K562 (cell line): ENCODE measurements around the gene ZNF581. TPM values are rescaled to one million over a fixed set of nuclear protein-coding genes. Genes with fewer than 3 reads are reported as not detected.

Experiments
- BCL6 ChIP-seq: fragments of 250-450 bp; sonication (Bioruptor Pico); IDR thresholded peaks from 2 replicates; pipeline ENCODE4 v1.4.0; 2020
- POLR2AphosphoS2 ChIP-seq: IDR thresholded peaks from 2 replicates; pipeline ENCODE4 v1.6.1; 2012; ENCODE audit warnings: low read length, improper control_type of control experiment
- SAFB ChIP-seq: fragments of 200-400 bp; formaldehyde crosslinking; IDR thresholded peaks from 2 replicates; pipeline ENCODE4 v1.6.1; 2017; ENCODE audit warnings: low read depth, low read length, borderline replicate concordance
- ZBTB5 ChIP-seq: fragments of 450-650 bp; IDR thresholded peaks from 2 replicates; pipeline ENCODE4 v1.6.1; 2017; ENCODE audit warnings: antibody characterized with exemption
- ZHX1 ChIP-seq: fragments of 150-350 bp; conservative IDR thresholded peaks from 2 replicates; pipeline ENCODE4 v1.6.1; 2014; ENCODE audit warnings: low read length
- ZNF174 ChIP-seq: fragments of 250-450 bp; sonication (Bioruptor Pico); IDR thresholded peaks from 2 replicates; pipeline ENCODE4 v1.4.0; 2020; ENCODE audit warnings: mild to moderate bottlenecking
- ZNF3 ChIP-seq: fragments of 250-450 bp; sonication (Bioruptor Pico); IDR thresholded peaks from 2 replicates; pipeline ENCODE4 v1.5.0; 2021; ENCODE audit warnings: mild to moderate bottlenecking, moderate library complexity
- ZNF512 ChIP-seq: IDR thresholded peaks from 2 replicates; pipeline ENCODE4 v1.6.1; 2016; ENCODE audit warnings: missing genetic modification characterization, missing compliant biosample characterization
- ZNF518B ChIP-seq: fragments of 250-450 bp; sonication (Bioruptor Pico); IDR thresholded peaks from 2 replicates; pipeline ENCODE4 v1.5.0; 2021; ENCODE audit warnings: mild to moderate bottlenecking, moderate library complexity
- ZNF609 ChIP-seq: sonication (generic); formaldehyde crosslinking; IDR thresholded peaks from 2 replicates; pipeline ENCODE4 v1.8.1; 2023; ENCODE audit warnings: missing genetic modification reagents, mild to moderate bottlenecking, borderline replicate concordance
- ZNF668 ChIP-seq: fragments of 250-450 bp; sonication (Bioruptor Pico); IDR thresholded peaks from 2 replicates; pipeline ENCODE4 v1.8.0; 2022; ENCODE audit warnings: mild to moderate bottlenecking, inconsistent platforms
- ZNF77 ChIP-seq: fragments of 250-450 bp; sonication (Bioruptor Pico); IDR thresholded peaks from 2 replicates; pipeline ENCODE4 v1.5.0; 2020
- polyA plus RNA-seq, 8 experiments: library from polyadenylated mRNA; depleted of rRNA in 4 of 8; stranded (reverse) in 5 of 8; unstranded in 3 of 8; fragments of >200 nt; fragmentation: Nextera tagmentation in 2 of 8; fragmentation: Illumina TruSeq in 1 of 8; extraction: Ambion mirVana in 2 of 8; extraction: Trizol in 1 of 8; gene quantifications; 2 replicates each; pipeline versions ENCODE4 v1.2.1 to v1.2.3, GENCODE V29; 2011 to 2014; ENCODE audit warnings: inconsistent platforms in 1 of 8, missing spikeins in 1 of 8
- total RNA-seq, 7 experiments: library from RNA; depleted of rRNA in 6 of 7; stranded (reverse); fragments of >200 nt in 6 of 7; fragmentation: Illumina TruSeq in 2 of 7; extraction: Trizol in 2 of 7; gene quantifications; 2 replicates each; pipeline versions ENCODE4 v1.2.1 to v1.2.3, GENCODE V29; 2011 to 2021; ENCODE audit warnings: low replicate concordance in 1 of 7

The ZNF581 gene
- total and polyA plus RNA-seq, 9 of the 15 experiments (the other 6 are each of a cell fraction or from before 2014, with no cell fraction given), result 2.4 to 39.4 (median 15.4) TPM

- TF ChIP-seq ZNF518B (CRISPR knock-in tag), result no peak
- TF ChIP-seq ZHX1, result no peak
- TF ChIP-seq SAFB, result peak; percentile 100
- no peak for TF ChIP-seq ZNF668 (CRISPR knock-in tag)
- no peak for TF ChIP-seq BCL6 (CRISPR knock-in tag)
- no peak for TF ChIP-seq ZNF609 (CRISPR knock-in tag)
- no peak for TF ChIP-seq POLR2AphosphoS2
- TF ChIP-seq ZBTB5, result no peak
- TF ChIP-seq ZNF174 (CRISPR knock-in tag), result no peak
- no peak for TF ChIP-seq ZNF512
- TF ChIP-seq ZNF77 (CRISPR knock-in tag), result no peak
- TF ChIP-seq ZNF3 (CRISPR knock-in tag), result no peak
These were observed 4.5 kb downstream of the ZNF581 start, which contains the start of gene CCDC106 (continued) for GRCh38 chr19:55647732-55648584.
